Thyroid gland (tissue), 4 donors: ENCODE data around the gene CTXN3.

Experiments
- POLR2A ChIP-seq, 2 donors: fragments of 450-650 bp; IDR thresholded peaks; one replicate each; pipeline ENCODE4 v1.6.1; 2017; ENCODE audit warnings: antibody characterized with exemption in 2 of 2, mild to moderate bottlenecking in 2 of 2, moderate library complexity in 1 of 2
- TF ChIP-seq, protein P1 (sequence below), 6 experiments: fragments of 200-600 bp in 3 of 6; fragments of 450-650 bp in 3 of 6; sonication (generic) in 3 of 6; IDR thresholded peaks; one replicate each; pipeline ENCODE4 v1.5.1; 2016 to 2019; ENCODE audit warnings: antibody characterized with exemption in 6 of 6, mild to moderate bottlenecking in 2 of 6, inconsistent platforms in 1 of 6, moderate library complexity in 1 of 6

DNA sequence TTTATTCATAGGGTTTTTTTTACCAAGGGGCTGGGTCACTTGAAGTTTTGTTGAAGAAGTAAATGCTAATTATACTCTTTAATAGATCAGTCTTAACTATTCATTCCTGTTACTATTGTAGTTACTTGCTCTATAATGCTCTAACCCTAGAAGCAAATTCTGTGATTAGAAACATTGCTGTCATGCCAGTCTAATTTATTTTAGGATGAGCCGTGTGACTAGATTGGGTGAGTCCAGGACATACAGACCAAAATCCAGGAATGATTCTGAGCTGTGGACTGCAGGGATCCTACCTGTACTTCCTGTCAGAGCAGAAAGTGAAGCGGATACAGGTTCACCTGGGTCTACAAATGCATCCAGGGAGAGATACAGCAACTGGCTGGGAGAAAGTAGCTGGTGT lies 53.6 kb downstream of the CTXN3 start:
- TF ChIP-seq, protein P1, sequence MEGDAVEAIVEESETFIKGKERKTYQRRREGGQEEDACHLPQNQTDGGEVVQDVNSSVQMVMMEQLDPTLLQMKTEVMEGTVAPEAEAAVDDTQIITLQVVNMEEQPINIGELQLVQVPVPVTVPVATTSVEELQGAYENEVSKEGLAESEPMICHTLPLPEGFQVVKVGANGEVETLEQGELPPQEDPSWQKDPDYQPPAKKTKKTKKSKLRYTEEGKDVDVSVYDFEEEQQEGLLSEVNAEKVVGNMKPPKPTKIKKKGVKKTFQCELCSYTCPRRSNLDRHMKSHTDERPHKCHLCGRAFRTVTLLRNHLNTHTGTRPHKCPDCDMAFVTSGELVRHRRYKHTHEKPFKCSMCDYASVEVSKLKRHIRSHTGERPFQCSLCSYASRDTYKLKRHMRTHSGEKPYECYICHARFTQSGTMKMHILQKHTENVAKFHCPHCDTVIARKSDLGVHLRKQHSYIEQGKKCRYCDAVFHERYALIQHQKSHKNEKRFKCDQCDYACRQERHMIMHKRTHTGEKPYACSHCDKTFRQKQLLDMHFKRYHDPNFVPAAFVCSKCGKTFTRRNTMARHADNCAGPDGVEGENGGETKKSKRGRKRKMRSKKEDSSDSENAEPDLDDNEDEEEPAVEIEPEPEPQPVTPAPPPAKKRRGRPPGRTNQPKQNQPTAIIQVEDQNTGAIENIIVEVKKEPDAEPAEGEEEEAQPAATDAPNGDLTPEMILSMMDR (IDR thresholded peaks at IDR 0.05), result no peak
- TF ChIP-seq POLR2A (IDR thresholded peaks at IDR 0.05), result no peak
